K562 (cell line): Measurements from ENCODE around the gene TRIM43. TPM values are rescaled to one million over a fixed set of nuclear protein-coding genes. Genes with fewer than 3 reads are reported as not detected.

ENCODE experiments used
- ATAC-seq: fragments of 200-7000 bp; cut with Tn5 transposase; 3 replicates; pipeline ENCODE4 v1.9.1; 2020; ENCODE audit warnings: moderate library complexity
- BruUV-seq: library from RNA; stranded (reverse); fragments of 400-500 nt; replicated peaks from 2 replicates; lab custom pipeline; 2021; lab: Mats Ljungman, UMichigan
- CTCF ChIA-PET: fragments of 300-600 bp; formaldehyde crosslinking; extraction: SDS; loops from one replicate; lab custom pipeline; 2021; ENCODE audit warnings: low intra/inter-chr PET ratio; lab: Yijun Ruan, JAX
- POLR2A ChIA-PET: fragments of 300-600, 350-650 bp; sonication (Branson Sonifier 250); formaldehyde crosslinking; extraction: SDS; loops from one replicate; lab custom pipeline; 2021; ENCODE audit warnings: antibody characterized with exemption, inconsistent platforms; lab: Yijun Ruan, JAX
- DNase-seq, 4 experiments: peaks; one replicate each; pipeline versions ENCODE4 v3.0.0 to v3.0.0-alpha.2; 2011 to 2018; ENCODE audit warnings: low spot score in 3 of 4, mixed read lengths in 3 of 4; ENCODE audit errors: extremely low read depth in 1 of 4
- FAIRE-seq: peaks from 2 replicates; lab custom pipeline; 2011; peaks lifted over from hg19 to GRCh38; lab: Jason Lieb, UNC
- H2AFZ ChIP-seq: 2 replicates; pipeline ENCODE4 v1.6.0; 2011; ENCODE audit warnings: low read depth, low read length, control low read depth, inconsistent platforms
- H3K27ac ChIP-seq: fragments of 200-600 bp; 3 replicates; pipeline ENCODE4 v1.8.0; 2011; ENCODE audit warnings: low read depth, mild to moderate bottlenecking, control low read depth, inconsistent platforms, low read length, moderate library complexity, mixed read lengths; ENCODE audit errors: extremely low read depth
- H3K27me3 ChIP-seq, 2 experiments: fragments of 300-600 bp in 1 of 2; 2 replicates in 1 of 2; 3 replicates in 1 of 2; pipeline versions ENCODE4 v1.6.0 to v1.8.0; 2011; ENCODE audit warnings: inconsistent platforms in 2 of 2, low read length in 2 of 2, mild to moderate bottlenecking in 1 of 2, mixed read lengths in 1 of 2, moderate library complexity in 1 of 2; ENCODE audit not compliant: control insufficient read depth in 2 of 2, insufficient read depth in 2 of 2
- H3K36me3 ChIP-seq: fragments of 300-600 bp; 3 replicates; pipeline ENCODE4 v1.8.0; 2011; ENCODE audit warnings: mild to moderate bottlenecking, low read length, inconsistent platforms; ENCODE audit not compliant: control insufficient read depth, insufficient read depth
- H3K4me1 ChIP-seq, 2 experiments: fragments of 200-600 bp in 1 of 2; replicated peaks in 1 of 2; 2 replicates in 1 of 2; 3 replicates in 1 of 2; pipeline versions ENCODE4 v1.5.1 to v1.8.0; 2011; ENCODE audit warnings: inconsistent platforms in 2 of 2, low read length in 2 of 2, mild to moderate bottlenecking in 1 of 2, mixed read lengths in 1 of 2, moderate library complexity in 1 of 2; ENCODE audit not compliant: control insufficient read depth in 2 of 2, insufficient read depth in 2 of 2
- H3K4me2 ChIP-seq: 2 replicates; pipeline ENCODE4 v1.6.1; 2011; ENCODE audit warnings: low read length, control low read depth, inconsistent platforms, mixed read lengths; ENCODE audit not compliant: insufficient read depth
- H3K4me3 ChIP-seq: fragments of 200-600 bp; sonication (generic), shearing (Covaris generic); 2 replicates; pipeline ENCODE4 v1.5.1; 2016; ENCODE audit warnings: control low read depth, inconsistent platforms
- H3K79me2 ChIP-seq: fragments of 200-600 bp; 3 replicates; pipeline ENCODE4 v1.8.0; 2011; ENCODE audit warnings: low read length, inconsistent platforms; ENCODE audit not compliant: control insufficient read depth, insufficient read depth
- H3K9ac ChIP-seq, 2 experiments: 2 replicates each; pipeline versions ENCODE4 v1.6.0 to v1.6.1; 2011; ENCODE audit warnings: low read depth in 2 of 2, low read length in 2 of 2, control low read depth in 1 of 2, inconsistent platforms in 1 of 2, mild to moderate bottlenecking in 1 of 2, mixed read lengths in 1 of 2; ENCODE audit not compliant: insufficient read depth in 1 of 2
- H3K9me1 ChIP-seq: one replicate; pipeline ENCODE4 v1.6.0; 2011; ENCODE audit warnings: inconsistent platforms, mild to moderate bottlenecking, low read length, moderate library complexity; ENCODE audit not compliant: control insufficient read depth, insufficient read depth
- H3K9me3 ChIP-seq: replicated peaks from 2 replicates; pipeline ENCODE4 v1.5.1; 2011; ENCODE audit warnings: low read depth, low read length, inconsistent platforms; ENCODE audit not compliant: control insufficient read depth, insufficient read depth
- H4K20me1 ChIP-seq: replicated peaks from 2 replicates; pipeline ENCODE4 v1.6.1; 2011; ENCODE audit warnings: low read length, inconsistent platforms, mixed read lengths; ENCODE audit not compliant: control insufficient read depth, insufficient read depth
- BDP1 ChIP-seq: IDR thresholded peaks from 3 replicates; pipeline ENCODE4 v1.6.1; 2011; ENCODE audit not compliant: insufficient read length, insufficient read depth
- BRD4 ChIP-seq: fragments of 200-600 bp; sonication (generic); IDR thresholded peaks from 2 replicates; pipeline ENCODE4 v1.6.1; 2017; ENCODE audit warnings: inconsistent platforms
- HDAC6 ChIP-seq: IDR thresholded peaks from 2 replicates; pipeline ENCODE4 v1.6.1; 2012; ENCODE audit warnings: low read depth, mild to moderate bottlenecking, control low read depth, inconsistent platforms, low read length, moderate library complexity
- HMG20A ChIP-seq: fragments of 450-650 bp; formaldehyde crosslinking; conservative IDR thresholded peaks from 2 replicates; pipeline ENCODE4 v1.4.0; 2020; ENCODE audit warnings: mild to moderate bottlenecking, mixed read lengths
- HNRNPL ChIP-seq: fragments of 200-400 bp; formaldehyde crosslinking; IDR thresholded peaks from 2 replicates; pipeline ENCODE4 v1.6.1; 2017; ENCODE audit warnings: low read depth, mild to moderate bottlenecking, low read length
- MECOM ChIP-seq: fragments of 250-450 bp; sonication (Bioruptor Pico); IDR thresholded peaks from 2 replicates; pipeline ENCODE4 v1.8.0; 2022; ENCODE audit warnings: inconsistent platforms
- NFIC ChIP-seq: fragments of 450-650 bp; IDR thresholded peaks from 2 replicates; pipeline ENCODE4 v1.6.1; 2017; ENCODE audit warnings: mild to moderate bottlenecking, inconsistent platforms
- PCBP1 ChIP-seq: fragments of 200-400 bp; formaldehyde crosslinking; IDR thresholded peaks from 2 replicates; pipeline ENCODE4 v1.6.1; 2018; ENCODE audit warnings: mild to moderate bottlenecking, low read depth, low read length; ENCODE audit not compliant: poor library complexity, severe bottlenecking
- PPARD ChIP-seq: fragments of 250-450 bp; sonication (Bioruptor Pico); IDR thresholded peaks from 2 replicates; pipeline ENCODE4 v1.8.0; 2022; ENCODE audit warnings: inconsistent platforms, mild to moderate bottlenecking, moderate library complexity
- SMARCB1 ChIP-seq: IDR thresholded peaks from 2 replicates; pipeline ENCODE4 v1.6.1; 2011; ENCODE audit warnings: improper control_type of control experiment, low read depth; ENCODE audit not compliant: insufficient read length
- ZBTB1 ChIP-seq: sonication (generic); formaldehyde crosslinking; IDR thresholded peaks from 2 replicates; pipeline ENCODE4 v1.8.1; 2023; ENCODE audit warnings: missing genetic modification reagents, low read depth, mild to moderate bottlenecking, borderline replicate concordance
- ZNF12 ChIP-seq: sonication (generic); formaldehyde crosslinking; IDR thresholded peaks from 2 replicates; pipeline ENCODE4 v1.4.0; 2020; ENCODE audit warnings: mild to moderate bottlenecking, missing genetic modification reagents
- ZNF644 ChIP-seq: fragments of 200-800 bp; sonication (Bioruptor generic); IDR thresholded peaks from 2 replicates; pipeline ENCODE4 v1.6.1; 2016; ENCODE audit warnings: low read depth, missing genetic modification characterization, missing compliant biosample characterization
- ZNF778 ChIP-seq: fragments of 450-650 bp; formaldehyde crosslinking; IDR thresholded peaks from 2 replicates; pipeline ENCODE4 v1.4.0; 2020; ENCODE audit warnings: mild to moderate bottlenecking, moderate library complexity
- WGBS: fragments of 100-300 bp; shearing (Covaris generic); methylation state at CpG from one replicate; pipeline ENCODE4 v1.1.6; 2016; ENCODE audit warnings: low coverage, mixed read lengths; ENCODE audit not compliant: insufficient coverage; ENCODE audit errors: missing lambda C conversion rate; 5-methylcytosine and 5-hydroxymethylcytosine counted together
- in situ Hi-C: fragments of 300-500 bp; cut with MboI; formaldehyde crosslinking; loops from 4 replicates; pipeline ENCODE4 v1.15.0; 2018; ENCODE audit warnings: inconsistent platforms, mixed read lengths
- intact Hi-C: fragments of 100-400 bp; cut with micrococcal nuclease; formaldehyde crosslinking; loops from 2 replicates; pipeline ENCODE4 v1.14.2; 2022
- polyA plus RNA-seq, 8 experiments: library from polyadenylated mRNA; depleted of rRNA in 4 of 8; stranded (reverse) in 5 of 8; unstranded in 3 of 8; fragments of >200 nt; fragmentation: Nextera tagmentation in 2 of 8; fragmentation: Illumina TruSeq in 1 of 8; extraction: Ambion mirVana in 2 of 8; extraction: Trizol in 1 of 8; gene quantifications; 2 replicates each; pipeline versions ENCODE4 v1.2.1 to v1.2.3, GENCODE V29; 2011 to 2014; ENCODE audit warnings: inconsistent platforms in 1 of 8, missing spikeins in 1 of 8
- total RNA-seq, 7 experiments: library from RNA; depleted of rRNA in 6 of 7; stranded (reverse); fragments of >200 nt in 6 of 7; fragmentation: Illumina TruSeq in 2 of 7; extraction: Trizol in 2 of 7; gene quantifications; 2 replicates each; pipeline versions ENCODE4 v1.2.1 to v1.2.3, GENCODE V29; 2011 to 2021; ENCODE audit warnings: low replicate concordance in 1 of 7
- TF ChIP-seq, protein P1 (sequence below): fragments of 250-450 bp; sonication (Bioruptor Pico); IDR thresholded peaks from 2 replicates; pipeline ENCODE4 v1.8.0; 2022; ENCODE audit warnings: moderate library complexity, mild to moderate bottlenecking, inconsistent platforms
- TF ChIP-seq, protein P2 (sequence below): fragments of 250-450 bp; sonication (Bioruptor Pico); IDR thresholded peaks from 2 replicates; pipeline ENCODE4 v1.6.1; 2021; ENCODE audit warnings: mild to moderate bottlenecking

The TRIM43 gene
- total and polyA plus RNA-seq, 9 of the 15 experiments (the other 6 are each of a cell fraction or from before 2014, with no cell fraction given), result not detected

DNA sequence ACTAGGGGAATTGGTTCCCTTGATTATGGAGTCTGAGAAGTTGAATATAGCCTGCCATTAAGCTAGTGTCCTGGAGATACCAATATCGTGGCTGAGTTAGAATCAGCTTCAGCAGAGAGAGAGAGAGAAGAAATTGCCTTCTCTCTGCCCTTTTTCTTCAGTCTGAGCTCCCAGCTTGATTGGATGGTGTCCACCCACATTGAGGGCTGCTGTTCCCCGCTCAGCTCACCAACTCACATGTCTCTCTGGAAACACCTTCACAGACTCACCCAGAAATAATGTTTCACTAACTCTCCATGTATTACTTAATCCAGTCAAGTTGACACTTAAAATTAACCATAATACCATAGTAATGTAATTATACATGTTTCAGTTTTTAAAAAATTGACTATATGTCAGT lies 17.9 kb upstream of the TRIM43 start:
- Histone ChIP-seq H3K9ac (no peak overlapping the region), H2AFZ (no peak overlapping the region), H3K79me2 (no peaks in the 10 kb centered on the region), H3K36me3 (no peaks in the 10 kb centered on the region), H3K4me1 (no peaks in the 10 kb centered on the region), H3K27me3 (no peaks in the 10 kb centered on the region), H3K4me3 (no peak overlapping the region), H4K20me1 (no peaks in the 10 kb centered on the region), H3K9me3 (no peaks in the 10 kb centered on the region), H3K27ac (no peak overlapping the region), H3K9me1 (no peaks in the 10 kb centered on the region)
- BruUV-seq, result no TSS peak
- intact Hi-C loops, result no loop called here
- DNase-seq, result no peak
- ChIA-PET POLR2A (interaction anchor here (0.6 to 0.7 kb wide), 2 partner anchors 13 to 21 kb away, joined by 3 read pairs; no protein-coding TSS in a partner anchor), CTCF (no interaction called here)
- ATAC-seq, result no peak
- 0% methylated on average over 2 of the region's 2 CpGs for WGBS
- FAIRE-seq, result no peak
- no peak for TF ChIP-seq MECOM
- TF ChIP-seq, all 486 proteins: peak for 0
- H3K4me2 ChIP-seq, result no peak overlapping the region
- in situ Hi-C loops, result no loop called here

DNA sequence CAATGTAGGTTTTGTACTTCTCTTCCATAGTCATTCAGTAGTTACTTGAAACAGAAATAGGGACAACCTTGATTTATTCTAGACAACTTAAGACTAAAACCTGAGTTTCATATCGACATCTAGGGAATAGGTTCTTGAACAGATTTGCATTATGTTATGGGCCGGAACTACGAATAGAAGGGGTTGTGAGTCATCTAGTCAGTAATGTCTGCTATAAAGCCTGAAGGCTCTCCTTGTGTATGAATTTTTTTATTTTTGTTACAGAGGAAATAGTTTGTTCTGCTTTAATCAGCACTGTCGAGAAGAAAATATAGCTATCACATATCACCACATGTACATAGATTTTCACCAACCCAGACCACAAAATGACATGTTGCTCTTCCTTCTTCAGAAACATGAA lies 17.3 kb upstream of the TRIM43 start:
- ChIA-PET POLR2A (interaction anchor here (1.0 kb wide), 1 partner anchor 22 kb away, joined by 3 read pairs; no protein-coding TSS in a partner anchor), CTCF (no interaction called here)
- Histone ChIP-seq H2AFZ (no peak overlapping the region), H3K27ac (no peak overlapping the region), H3K4me2 (no peak overlapping the region), H4K20me1 (no peaks in the 10 kb centered on the region), H3K9me3 (no peaks in the 10 kb centered on the region), H3K9ac (no peak overlapping the region), H3K4me3 (no peak overlapping the region), H3K27me3 (no peaks in the 10 kb centered on the region), H3K36me3 (no peaks in the 10 kb centered on the region), H3K4me1 (no peaks in the 10 kb centered on the region), H3K9me1 (no peaks in the 10 kb centered on the region), H3K79me2 (no peaks in the 10 kb centered on the region)
- FAIRE-seq (no peak), ATAC-seq (no peak), DNase-seq (no peak)
- intact Hi-C loops, result no loop called here
- 3% methylated on average over 4 of the region's 4 CpGs for WGBS
- in situ Hi-C loops, result no loop called here
- no TSS peak for BruUV-seq
- no peak for TF ChIP-seq ZNF778 (CRISPR knock-in tag)
- no peak for TF ChIP-seq PCBP1
- TF ChIP-seq ZNF644 (tag), result no peak
- no peak for TF ChIP-seq SMARCB1
- no peak for TF ChIP-seq HNRNPL
- no peak for TF ChIP-seq HDAC6
- no peak for TF ChIP-seq ZBTB1 (CRISPR knock-in tag)
- no peak for TF ChIP-seq BRD4
- no peak for TF ChIP-seq HMG20A (CRISPR knock-in tag)
- no peak for TF ChIP-seq BDP1
- TF ChIP-seq, protein P1, sequence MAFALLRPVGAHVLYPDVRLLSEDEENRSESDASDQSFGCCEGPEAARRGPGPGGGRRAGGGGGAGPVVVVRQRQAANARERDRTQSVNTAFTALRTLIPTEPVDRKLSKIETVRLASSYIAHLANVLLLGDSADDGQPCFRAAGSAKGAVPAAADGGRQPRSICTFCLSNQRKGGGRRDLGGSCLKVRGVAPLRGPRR (CRISPR knock-in tag), result no peak
- TF ChIP-seq PPARD (CRISPR knock-in tag), result no peak
- no peak for TF ChIP-seq ZNF12 (CRISPR knock-in tag)
- TF ChIP-seq NFIC, result no peak
- TF ChIP-seq, protein P2, sequence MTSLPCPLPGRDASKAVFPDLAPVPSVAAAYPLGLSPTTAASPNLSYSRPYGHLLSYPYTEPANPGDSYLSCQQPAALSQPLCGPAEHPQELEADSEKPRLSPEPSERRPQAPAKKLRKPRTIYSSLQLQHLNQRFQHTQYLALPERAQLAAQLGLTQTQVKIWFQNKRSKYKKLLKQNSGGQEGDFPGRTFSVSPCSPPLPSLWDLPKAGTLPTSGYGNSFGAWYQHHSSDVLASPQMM, result no peak
